GM12892 (cell line): Measurements from ENCODE around the gene NDUFB7.
"Not testable (repeated sequence)": the region's sequence is repeated elsewhere in the genome, so short reads cannot be mapped to it uniquely, and the experiment has no call there.

Experiments used
- DNase-seq: peaks from one replicate; pipeline ENCODE4 v3.0.0; 2011; ENCODE audit not compliant: insufficient read length
- FAIRE-seq: peaks from 2 replicates; lab custom pipeline; 2011; peaks lifted over from hg19 to GRCh38; lab: Jason Lieb, UNC
- POLR2A ChIP-seq: IDR thresholded peaks from 2 replicates; pipeline ENCODE4 v1.6.1; 2011; ENCODE audit warnings: low read depth, low read length, control low read depth
- POLR2AphosphoS5 ChIP-seq: IDR thresholded peaks from 2 replicates; pipeline ENCODE4 v1.6.1; 2011; ENCODE audit warnings: low read depth, low read length, control low read depth
- TAF1 ChIP-seq: IDR thresholded peaks from 2 replicates; pipeline ENCODE4 v1.6.1; 2011; ENCODE audit warnings: low read depth, mild to moderate bottlenecking, control low read depth, low read length, borderline replicate concordance

NDUFB7 gene

GRCh38 chr19:14582894-14583340 lies 11.1 kb upstream of the NDUFB7 start, which contains the start of gene CLEC17A:
Gene CLEC17A (plus strand): TSS chr19:14583084. CDS start chr19:14583161, 77 bp downstream.
- FAIRE-seq, result peak; percentile 92
- DNase-seq, result no peak
- peak; percentile 98 for TF ChIP-seq POLR2AphosphoS5
- peak; percentile 95 for TF ChIP-seq TAF1
- peak; percentile 98 for TF ChIP-seq POLR2A

GRCh38 chr19:14580623-14581237 lies 8.9 kb upstream of the NDUFB7 start:
- TF ChIP-seq TAF1 (no peak), POLR2A (no peak), POLR2AphosphoS5 (no peak)
- DNase-seq, result no peak
- FAIRE-seq, result peak; percentile 74

DNA sequence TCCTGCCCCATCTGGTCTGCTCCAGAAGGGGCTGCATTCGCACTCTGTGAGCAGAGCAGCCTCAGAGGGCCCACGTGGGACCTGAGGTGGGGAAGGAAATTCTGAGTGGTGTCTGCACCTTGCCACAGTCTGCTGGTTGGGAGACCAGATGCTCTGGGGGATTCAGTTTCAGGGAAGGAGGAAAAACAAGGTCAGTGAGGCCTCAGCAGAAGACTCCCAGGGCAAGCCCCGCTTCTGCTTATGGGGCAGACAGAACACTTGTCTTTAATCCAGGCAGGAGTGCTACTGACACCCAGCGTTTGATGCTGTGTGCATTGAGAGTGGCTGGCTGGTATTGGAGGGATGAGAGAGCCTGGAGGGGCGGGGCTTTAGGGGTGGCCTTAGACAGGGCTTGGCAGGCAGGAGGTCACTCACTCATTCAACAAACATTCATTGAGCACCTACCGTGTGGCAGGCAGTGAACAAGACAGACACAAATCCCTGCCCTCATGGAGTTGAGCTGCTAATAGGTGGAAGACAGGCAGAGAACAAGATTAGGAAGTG lies 6.1 kb upstream of the NDUFB7 start:
- DNase-seq (no peak), FAIRE-seq (peak; percentile 91)
- no peak for TF ChIP-seq TAF1
- no peak for TF ChIP-seq POLR2A
- no peak for TF ChIP-seq POLR2AphosphoS5

DNA sequence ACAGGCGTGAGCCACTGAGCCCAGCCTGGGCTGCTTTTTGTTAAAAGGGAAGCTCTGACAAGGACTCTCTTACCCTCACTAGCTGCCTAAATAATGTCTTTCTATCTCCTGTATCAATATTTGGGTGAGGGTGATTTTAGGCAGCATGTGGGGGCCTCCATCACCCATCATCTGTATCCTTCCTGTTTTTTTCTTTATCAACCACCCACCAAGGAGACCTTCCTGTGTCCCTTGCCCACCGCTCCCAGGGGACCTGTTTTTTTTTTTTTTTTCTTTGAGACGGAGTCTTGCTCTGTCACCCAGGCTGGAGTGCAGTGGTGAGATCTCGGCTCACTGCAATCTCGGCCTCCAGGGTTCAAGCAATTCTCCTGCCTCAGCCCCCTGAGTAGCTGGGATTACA lies 5.4 kb upstream of the NDUFB7 start:
- TF ChIP-seq POLR2A (no peak), TAF1 (no peak), POLR2AphosphoS5 (no peak)
- FAIRE-seq, result no peak

DNA sequence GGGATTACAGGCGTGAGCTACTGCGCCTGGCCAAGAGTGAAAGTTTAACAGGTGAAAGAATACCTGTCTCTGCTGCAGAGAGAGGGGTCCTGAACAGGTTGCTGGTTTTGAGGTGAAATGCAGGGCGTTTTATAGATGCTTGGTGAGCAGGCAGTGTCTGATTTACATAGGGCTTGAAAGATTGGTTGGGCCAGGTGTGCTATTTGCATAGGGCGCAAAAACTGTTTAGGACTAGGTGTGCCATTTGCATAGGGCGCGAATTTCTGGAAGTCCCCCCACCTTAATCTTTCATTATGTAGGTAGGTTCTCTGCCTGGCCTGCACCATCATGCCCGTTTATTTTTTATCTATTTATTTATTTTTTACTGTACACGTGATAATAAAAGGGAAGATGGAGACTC lies 4.5 kb upstream of the NDUFB7 start:
- FAIRE-seq, result no peak
- TF ChIP-seq POLR2AphosphoS5 (no peak), POLR2A (no peak), TAF1 (no peak)
- DNase-seq, result no peak

More for the DNA sequence above, 5.4 kb upstream of the NDUFB7 start:
- no peak for DNase-seq

DNA sequence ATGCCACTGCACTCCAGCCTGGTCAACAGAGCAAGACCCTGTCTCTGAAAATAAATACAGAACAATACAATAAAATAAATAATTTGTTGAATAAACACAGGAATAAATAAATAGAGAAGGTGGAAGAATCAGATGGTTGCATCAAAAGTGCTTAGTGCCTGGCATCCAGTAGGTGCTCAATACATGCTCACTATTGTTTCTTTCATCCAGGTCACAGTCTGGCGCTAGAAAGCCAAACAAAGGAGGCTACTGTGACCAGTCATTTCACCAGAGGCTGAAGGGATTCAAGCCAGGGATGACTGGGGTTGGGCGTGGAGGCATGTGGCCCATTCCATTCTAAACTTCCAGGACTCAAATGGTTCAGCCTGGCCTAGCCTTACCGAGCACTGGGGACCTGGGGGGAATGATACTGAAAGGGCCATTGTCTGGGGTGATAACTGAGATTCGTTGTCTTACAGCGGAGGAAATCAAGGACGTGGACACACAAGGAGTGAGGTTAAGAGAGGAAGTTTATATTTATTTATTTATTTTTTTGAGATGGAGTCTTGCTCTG lies 3.6 kb upstream of the NDUFB7 start:
- no peak for DNase-seq
- FAIRE-seq, result no peak
- TF ChIP-seq POLR2AphosphoS5 (no peak), TAF1 (no peak), POLR2A (no peak)

GRCh38 chr19:14570864-14571527 lies 870 bp downstream of the NDUFB7 start:
- FAIRE-seq, result no peak
- DNase-seq, result no peak
- TF ChIP-seq TAF1, result no peak
- no peak for TF ChIP-seq POLR2AphosphoS5
- no peak for TF ChIP-seq POLR2A

- no peak for TF ChIP-seq POLR2A
- no peak for TF ChIP-seq POLR2AphosphoS5
- TF ChIP-seq TAF1, result no peak
- FAIRE-seq (no peak), DNase-seq (no peak)
Observed at GRCh38 chr19:14567079-14567478, 4.8 kb downstream of the NDUFB7 start.

DNA sequence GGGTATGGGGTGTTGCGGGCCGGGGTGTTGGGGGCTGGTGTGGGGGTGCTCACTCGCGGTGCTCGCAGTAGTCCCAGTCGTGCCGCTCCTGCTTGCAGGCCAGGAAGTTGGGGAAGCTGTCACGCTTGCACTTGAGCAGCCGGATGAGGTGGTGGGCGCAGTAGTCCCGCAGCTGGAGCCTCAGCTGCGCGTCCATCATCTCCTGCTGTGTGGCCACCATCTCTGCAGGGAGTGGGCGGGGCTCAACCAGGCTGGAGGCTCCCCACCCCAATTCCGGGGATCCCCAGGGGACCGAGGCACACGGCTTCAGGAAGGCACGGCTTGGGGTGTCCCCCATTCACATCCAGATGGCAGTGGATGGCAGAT lies 5.2 kb downstream of the NDUFB7 start:
- no peak for TF ChIP-seq POLR2A
- TF ChIP-seq POLR2AphosphoS5, result no peak
- no peak for TF ChIP-seq TAF1
- DNase-seq (no peak), FAIRE-seq (no peak)

GRCh38 chr19:14565765-14566711 lies 5.8 kb downstream of the NDUFB7 start:
- no peak for DNase-seq
- TF ChIP-seq POLR2AphosphoS5 (no peak), TAF1 (no peak), POLR2A (no peak)
- no peak for FAIRE-seq

- DNase-seq (no peak), FAIRE-seq (no peak)
- TF ChIP-seq POLR2A (no peak), POLR2AphosphoS5 (no peak), TAF1 (no peak)
Observed at GRCh38 chr19:14565298-14565679, 6.6 kb downstream of the NDUFB7 start.

GRCh38 chr19:14564652-14565297 lies 7.1 kb downstream of the NDUFB7 start:
- FAIRE-seq, result peak; percentile 57
- not testable (repeated sequence) for DNase-seq
